ENCODE results near the gene GALC. TPM values are rescaled to one million over a fixed set of nuclear protein-coding genes. Genes with fewer than 3 reads are reported as not detected.

The GALC gene
- total RNA-seq, 1 donor from 2014 or later = 12.1 TPM

- no peak for DNase-seq (ENCODE audit: low read depth)
- no peak for TF ChIP-seq CTCF (conservative IDR thresholded peaks at IDR 0.05; ENCODE audit: low read depth, low read length)
- no peak overlapping the region for H3K4me3 ChIP-seq (ENCODE audit: low read depth, low read length)
Observed at GRCh38 chr14:87940382-87940781, 52.6 kb downstream of the GALC start.

DNA sequence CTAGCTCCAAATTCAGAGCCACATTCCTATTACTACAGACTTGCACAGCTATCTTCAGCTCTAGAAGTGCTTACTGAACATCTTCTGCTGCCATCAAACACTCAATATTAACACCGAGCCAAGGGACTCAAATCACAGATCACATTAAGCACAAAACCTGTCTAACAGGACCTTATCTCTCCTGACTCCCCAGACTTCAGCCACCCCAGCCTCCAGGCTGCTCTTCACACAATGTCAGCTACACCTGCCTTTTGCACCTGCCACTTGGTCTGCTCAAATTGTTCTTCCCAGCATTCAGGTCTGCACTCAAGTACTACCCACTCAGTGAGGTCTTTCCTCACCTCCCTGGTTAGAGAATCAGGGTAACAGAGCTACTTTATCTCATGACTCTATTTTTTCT lies 57.1 kb downstream of the GALC start:
- no peak for TF ChIP-seq CTCF (conservative IDR thresholded peaks at IDR 0.05; ENCODE audit: low read depth, low read length)
- no peak overlapping the region for H3K4me3 ChIP-seq (ENCODE audit: low read depth, low read length)
- DNase-seq (ENCODE audit: low read depth) = no peak

DNA sequence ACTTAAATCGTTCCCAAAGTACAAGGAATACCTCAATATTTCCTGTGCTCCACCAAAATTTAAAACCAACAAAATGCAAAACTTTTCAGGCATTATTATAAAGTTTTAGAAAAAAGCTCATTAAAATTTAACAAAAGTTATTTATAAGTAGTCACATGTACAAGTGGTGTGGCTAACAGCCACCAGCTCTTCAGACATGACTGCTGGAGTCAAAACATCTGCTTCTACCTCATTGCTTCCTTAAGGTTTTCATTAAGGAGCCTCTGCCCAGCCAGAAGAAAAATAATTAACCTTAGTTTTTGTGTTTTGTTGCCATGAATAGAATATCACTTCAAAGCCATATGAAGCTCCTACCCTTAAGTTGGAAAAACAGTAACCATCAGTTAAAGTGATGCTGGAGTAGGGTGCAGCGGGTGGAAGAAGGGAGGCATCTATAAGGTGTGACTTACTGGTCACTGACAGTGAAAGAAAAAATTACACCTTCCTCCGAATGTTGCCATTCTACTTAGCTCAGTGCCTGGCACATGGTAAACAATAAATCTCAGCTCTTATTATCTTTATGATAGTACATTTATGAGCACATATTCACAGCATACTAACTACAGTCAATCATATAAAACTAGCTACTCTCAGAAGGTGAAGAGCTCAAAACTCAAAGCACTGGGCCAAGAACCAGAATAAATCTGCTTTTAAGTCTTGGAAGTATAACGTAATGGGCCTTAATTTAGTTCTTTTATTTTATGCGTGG lies 57.7 kb downstream of the GALC start:
- DNase-seq (ENCODE audit: low read depth) = no peak
- no peak overlapping the region for H3K4me3 ChIP-seq (ENCODE audit: low read depth, low read length)
- TF ChIP-seq CTCF (conservative IDR thresholded peaks at IDR 0.05; ENCODE audit: low read depth, low read length) = no peak

DNA sequence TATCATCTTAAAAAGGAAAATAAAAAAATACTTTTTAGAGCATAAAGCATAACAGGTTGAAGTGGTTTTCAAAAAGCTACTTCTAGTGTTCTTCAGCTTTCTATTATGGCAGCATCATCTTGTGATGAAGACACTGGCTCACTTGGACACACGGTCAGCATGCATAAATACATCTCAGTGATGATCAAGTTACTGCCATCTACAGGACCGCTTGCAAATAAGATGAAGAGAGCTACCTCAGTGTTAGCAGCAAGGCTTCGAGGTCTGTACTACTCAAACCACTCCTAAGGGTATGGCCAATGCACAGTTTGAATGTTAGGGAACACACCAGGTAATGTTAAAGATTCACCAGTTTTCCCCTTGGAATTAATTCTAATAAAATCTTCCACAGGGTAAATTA lies 58.8 kb downstream of the GALC start:
- H3K4me3 ChIP-seq (ENCODE audit: low read depth, low read length) = no peak overlapping the region
- TF ChIP-seq CTCF (conservative IDR thresholded peaks at IDR 0.05; ENCODE audit: low read depth, low read length) = peak; percentile 25
- no peak for DNase-seq (ENCODE audit: low read depth)

GRCh38 chr14:87916886-87917275 lies 76.1 kb downstream of the GALC start:
- H3K4me3 ChIP-seq (ENCODE audit: low read depth, low read length) = no peak overlapping the region
- no peak for DNase-seq (ENCODE audit: low read depth)
- no peak for TF ChIP-seq CTCF (conservative IDR thresholded peaks at IDR 0.05; ENCODE audit: low read depth, low read length)

DNA sequence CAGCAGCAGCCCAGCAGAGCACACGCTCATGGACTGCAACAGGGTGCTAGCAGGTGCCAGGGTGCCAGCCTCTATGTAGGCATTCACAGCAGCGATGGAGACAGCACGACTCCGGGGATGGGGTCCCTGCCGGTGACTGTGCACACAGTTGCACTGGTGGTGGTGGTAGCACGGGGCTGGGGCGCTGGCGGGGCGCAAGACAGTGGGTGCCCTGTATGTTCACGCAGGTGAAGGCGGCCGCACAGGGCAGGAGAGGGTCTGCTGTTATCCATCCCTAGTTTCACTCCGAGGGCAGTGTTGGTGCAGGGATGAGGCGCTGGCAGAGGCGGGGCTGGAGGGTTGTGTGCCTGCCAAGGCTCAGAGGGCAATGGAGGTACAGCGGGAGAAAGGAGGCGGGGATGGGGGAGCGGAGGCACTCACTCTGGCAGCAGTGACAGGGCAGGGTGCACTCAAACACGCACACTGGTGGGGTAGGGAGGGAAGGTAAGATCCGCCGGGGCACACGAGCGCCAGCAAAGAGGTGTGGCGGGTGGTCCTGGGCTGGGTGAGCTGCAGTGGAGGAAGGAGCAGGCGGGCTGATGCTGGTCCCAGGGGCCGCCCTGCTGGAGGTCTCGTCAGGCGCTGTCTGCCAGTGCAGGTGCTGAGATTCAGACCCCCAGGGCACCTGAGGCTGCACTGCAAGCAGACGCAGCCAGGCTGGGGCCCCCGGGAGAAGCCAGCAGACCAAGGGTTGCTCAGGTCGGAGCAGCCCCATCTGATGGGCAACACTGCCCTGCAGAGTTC lies 76.7 kb downstream of the GALC start:
- TF ChIP-seq CTCF (conservative IDR thresholded peaks at IDR 0.05; ENCODE audit: low read depth, low read length) = no peak
- DNase-seq (ENCODE audit: low read depth) = no peak

More for the DNA sequence above, 76.7 kb downstream of the GALC start:
- no peak overlapping the region for H3K4me3 ChIP-seq (ENCODE audit: low read depth, low read length)
